Fibroblast of lung (primary cell): ENCODE results near the gene AGAP2. TPM values are rescaled to one million over a fixed set of nuclear protein-coding genes. Genes with fewer than 3 reads are reported as not detected.

Source experiments
- DNase-seq, 2 donors: peaks; one replicate each; pipeline versions ENCODE4 v3.0.0 to v3.0.0-alpha.2; 2010; ENCODE audit warnings: low read depth in 2 of 2
- H2AFZ ChIP-seq: 2 replicates; pipeline ENCODE4 v1.5.1; 2012; ENCODE audit warnings: low read length, control low read depth, inconsistent platforms
- H3K27ac ChIP-seq: 2 replicates; pipeline ENCODE4 v1.5.1; 2011; ENCODE audit warnings: low read length, control low read depth; ENCODE audit not compliant: insufficient read depth
- H3K27me3 ChIP-seq: 2 replicates; pipeline ENCODE4 v1.5.1; 2011; ENCODE audit warnings: mild to moderate bottlenecking, low read length; ENCODE audit not compliant: control insufficient read depth, insufficient read depth
- H3K36me3 ChIP-seq: 2 replicates; pipeline ENCODE4 v1.5.1; 2011; ENCODE audit warnings: low read length; ENCODE audit not compliant: control insufficient read depth, insufficient read depth
- H3K4me1 ChIP-seq: 2 replicates; pipeline ENCODE4 v1.5.1; 2011; ENCODE audit warnings: low read length; ENCODE audit not compliant: control insufficient read depth, insufficient read depth; ENCODE audit errors: extremely low read depth
- H3K4me2 ChIP-seq: 2 replicates; pipeline ENCODE4 v1.5.1; 2011; ENCODE audit warnings: low read length, control low read depth; ENCODE audit not compliant: insufficient read depth; ENCODE audit errors: extremely low read depth
- H3K4me3 ChIP-seq, 4 experiments: fragments of 200-600 bp in 1 of 4; sonication (generic) in 1 of 4; replicated peaks in 1 of 4; 2 replicates each; pipeline ENCODE4 v1.5.1; 2011 to 2016; ENCODE audit warnings: low read length in 4 of 4, low read depth in 3 of 4, mild to moderate bottlenecking in 3 of 4, control low read depth in 2 of 4, inconsistent platforms in 1 of 4, mixed read lengths in 1 of 4; ENCODE audit not compliant: insufficient read depth in 1 of 4; ENCODE audit errors: control extremely low read depth in 1 of 4
- H3K79me2 ChIP-seq: 2 replicates; pipeline ENCODE4 v1.5.1; 2012; ENCODE audit warnings: mild to moderate bottlenecking, low read length, inconsistent platforms; ENCODE audit not compliant: control insufficient read depth, insufficient read depth
- H3K9ac ChIP-seq: 2 replicates; pipeline ENCODE4 v1.5.1; 2011; ENCODE audit warnings: mild to moderate bottlenecking, low read length, control low read depth; ENCODE audit not compliant: insufficient read depth
- H3K9me3 ChIP-seq: 2 replicates; pipeline ENCODE4 v1.5.1; 2012; ENCODE audit warnings: low read depth, low read length; ENCODE audit not compliant: control insufficient read depth, insufficient read depth
- H4K20me1 ChIP-seq: 2 replicates; pipeline ENCODE4 v1.5.1; 2011; ENCODE audit warnings: low read length; ENCODE audit not compliant: control insufficient read depth, insufficient read depth; ENCODE audit errors: extremely low read depth
- CTCF ChIP-seq, 2 donors: IDR thresholded peaks in 1 of 2; conservative IDR thresholded peaks in 1 of 2; 1 replicate in 1 of 2; 2 replicates in 1 of 2; pipeline ENCODE4 v1.5.1; 2011 to 2012; ENCODE audit warnings: low read length in 2 of 2, control low read depth in 1 of 2, inconsistent platforms in 1 of 2, low read depth in 1 of 2, mild to moderate bottlenecking in 1 of 2
- EZH2 ChIP-seq: IDR thresholded peaks from 2 replicates; pipeline ENCODE4 v1.5.1; 2012; ENCODE audit warnings: low read length, control low read depth, mild to moderate bottlenecking; ENCODE audit errors: missing control alignments
- polyA plus RNA-seq, 2 donors: library from polyadenylated mRNA; depleted of rRNA in 1 of 2; stranded (reverse) in 1 of 2; unstranded in 1 of 2; fragments of >200 nt; gene quantifications; 2 replicates each; pipeline ENCODE4 v1.2.1, GENCODE V29; 2011 to 2012; ENCODE audit warnings: missing spikeins in 1 of 2
- total RNA-seq: library from RNA; depleted of rRNA; stranded (reverse); fragments of >200 nt; gene quantifications from 2 replicates; pipeline ENCODE4 v1.2.1, GENCODE V29; 2014

AGAP2 gene
- total and polyA plus RNA-seq, 2 donors (not counting 1 experiment from before 2014, with no cell fraction given): 0.05 to 0.17 TPM

DNA sequence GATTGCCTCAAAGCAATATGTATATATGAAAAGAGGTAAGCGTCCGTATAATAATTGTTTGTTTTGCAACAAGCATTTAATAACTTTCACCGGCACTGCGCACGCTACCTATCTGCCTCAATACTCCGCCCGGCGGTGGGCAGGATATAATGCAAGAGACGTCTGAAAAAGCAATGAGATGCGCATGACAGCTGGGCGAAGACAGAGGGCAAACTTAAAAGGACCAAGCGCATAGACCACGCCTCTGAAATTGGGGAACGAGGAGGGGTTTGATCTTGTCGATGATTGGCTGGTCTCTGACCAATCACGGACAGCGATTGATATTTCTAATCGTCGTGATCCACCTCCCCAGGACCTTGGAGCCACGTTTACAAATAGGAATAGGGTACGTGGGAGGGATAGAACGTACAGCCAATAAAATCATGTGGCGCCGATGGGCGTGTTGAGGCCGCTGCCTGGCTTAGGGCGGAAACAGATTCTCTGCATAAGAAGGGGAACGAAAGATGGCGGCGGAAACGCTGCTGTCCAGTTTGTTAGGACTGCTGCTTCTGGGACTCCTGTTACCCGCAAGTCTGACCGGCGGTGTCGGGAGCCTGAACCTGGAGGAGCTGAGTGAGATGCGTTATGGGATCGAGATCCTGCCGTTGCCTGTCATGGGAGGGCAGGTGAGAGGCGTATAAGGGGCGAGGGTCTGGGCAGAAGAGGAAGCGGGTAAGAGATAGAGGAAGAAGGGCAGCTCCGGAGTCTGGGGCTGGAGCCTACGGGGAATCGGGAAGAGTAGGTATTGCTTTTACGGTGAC, 44.7 kb downstream of the AGAP2 start, which contains the start of gene OS9:
Gene OS9 (plus strand): TSS at position 474 of the 800 bp plus-strand sequence. CDS start 30 bp downstream, at position 504.
- no peaks in the 10 kb centered on the region for H3K27me3 ChIP-seq
- peak within 1 kb of the TSS; percentile 76 for H3K9ac ChIP-seq
- peaks cover 4% of the 10 kb centered on the region for H3K79me2 ChIP-seq
- H3K4me2 ChIP-seq: peak within 1 kb of the TSS; percentile 68
- H3K9me3 ChIP-seq: no peaks in the 10 kb centered on the region
- H2AFZ ChIP-seq: peak within 1 kb of the TSS; percentile 100
- H4K20me1 ChIP-seq: no peaks in the 10 kb centered on the region
- peaks cover 6% of the 10 kb centered on the region for H3K36me3 ChIP-seq
- peaks cover 2% of the 10 kb centered on the region for H3K4me1 ChIP-seq
- TF ChIP-seq EZH2: no peak
- TF ChIP-seq CTCF (conservative IDR thresholded peaks at IDR 0.05 in 1 of 2, IDR thresholded peaks at IDR 0.05 in 1 of 2; ENCODE audit: low read depth in 1 of 2, low read length in 2 of 2): peak; percentile 80 to 83
- H3K27ac ChIP-seq: peak within 1 kb of the TSS; percentile 83
- DNase-seq: peak; percentile 100
- peak within 1 kb of the TSS; percentile 82 to 94 (median 88) for H3K4me3 ChIP-seq

DNA sequence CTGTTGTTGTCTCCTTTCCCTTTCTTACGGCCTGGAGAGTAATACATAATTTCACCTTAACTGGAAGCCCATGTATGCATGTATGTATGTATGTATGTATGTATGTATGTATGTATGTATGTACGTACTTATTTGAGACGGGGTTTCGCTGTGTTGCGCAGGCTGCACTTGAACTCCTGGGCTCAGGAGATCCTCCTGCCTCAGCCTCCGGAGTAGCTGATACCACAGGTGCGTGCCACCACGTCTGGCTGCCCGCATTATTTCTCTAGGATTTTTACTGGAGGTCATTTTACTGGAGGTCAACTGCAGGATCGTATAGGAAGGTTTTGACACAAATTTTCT, 45.3 kb downstream of the AGAP2 start:
- Histone ChIP-seq H3K27me3 (no peaks in the 10 kb centered on the region), H3K79me2 (peaks cover 4% of the 10 kb centered on the region), H3K27ac (no peak overlapping the region), H3K4me2 (peak overlapping the region; percentile 60), H2AFZ (peak overlapping the region; percentile 42), H3K4me1 (peaks cover 2% of the 10 kb centered on the region), H3K36me3 (peaks cover 6% of the 10 kb centered on the region), H3K9me3 (no peaks in the 10 kb centered on the region), H3K9ac (no peak overlapping the region), H3K4me3 (peak overlapping the region in 1 of 4 experiments; percentile 16), H4K20me1 (no peaks in the 10 kb centered on the region)
- DNase-seq: peak in 1 of 2 donors; percentile 1
- TF ChIP-seq CTCF (conservative IDR thresholded peaks at IDR 0.05 in 1 of 2, IDR thresholded peaks at IDR 0.05 in 1 of 2; ENCODE audit: low read depth in 1 of 2, low read length in 2 of 2) (no peak), EZH2 (no peak)

- Histone ChIP-seq H2AFZ (no peak overlapping the region), H3K79me2 (peaks cover 4% of the 10 kb centered on the region), H3K9me3 (no peaks in the 10 kb centered on the region)
These were observed 46.0 kb downstream of the AGAP2 start for GRCh38 chr12:57692500-57692899.

More at GRCh38 chr12:57692500-57692899, 46.0 kb downstream of the AGAP2 start:
- no peak for TF ChIP-seq CTCF (conservative IDR thresholded peaks at IDR 0.05 in 1 of 2, IDR thresholded peaks at IDR 0.05 in 1 of 2; ENCODE audit: low read depth in 1 of 2, low read length in 2 of 2)
- no peak for TF ChIP-seq EZH2
- Histone ChIP-seq H3K4me3 (no peak overlapping the region), H3K9ac (no peak overlapping the region), H3K27me3 (no peaks in the 10 kb centered on the region), H3K27ac (no peak overlapping the region), H3K4me1 (peaks cover 2% of the 10 kb centered on the region), H4K20me1 (no peaks in the 10 kb centered on the region), H3K36me3 (peaks cover 6% of the 10 kb centered on the region), H3K4me2 (no peak overlapping the region)
- no peak for DNase-seq
